HG02571 (cell line): Measurements from ENCODE around the gene FOXK1.
"Not testable (repeated sequence)": the region's sequence is repeated elsewhere in the genome, so short reads cannot be mapped to it uniquely, and the experiment has no call there.

Experiments used
- ATAC-seq: cut with Tn5 transposase; IDR thresholded peaks from one replicate; pipeline ENCODE4 v1.9.1; 2021; ENCODE audit warnings: mild to moderate bottlenecking, moderate library complexity; ENCODE audit not compliant: unreplicated experiment

FOXK1 gene

GRCh38 chr7:4783292-4783652 lies 101.2 kb downstream of the FOXK1 start:
- no peak for ATAC-seq

GRCh38 chr7:4783762-4784351 lies 101.8 kb downstream of the FOXK1 start:
- no peak for ATAC-seq

GRCh38 chr7:4784799-4785198 lies 102.7 kb downstream of the FOXK1 start:
- no peak for ATAC-seq

GRCh38 chr7:4785371-4785770 lies 103.3 kb downstream of the FOXK1 start:
- ATAC-seq: no peak

GRCh38 chr7:4786015-4786414 lies 103.9 kb downstream of the FOXK1 start:
- ATAC-seq: no peak

- ATAC-seq: no peak
Measured at GRCh38 chr7:4787541-4787940, 105.4 kb downstream of the FOXK1 start.

- no peak for ATAC-seq
Measured at GRCh38 chr7:4787947-4788626, 106.0 kb downstream of the FOXK1 start.

- no peak for ATAC-seq
Measured at GRCh38 chr7:4788627-4789189, 106.6 kb downstream of the FOXK1 start.

- ATAC-seq: no peak
Measured at GRCh38 chr7:4789194-4790077, 107.3 kb downstream of the FOXK1 start.

- no peak for ATAC-seq
Measured at GRCh38 chr7:4790078-4790465, 108.0 kb downstream of the FOXK1 start.

- no peak for ATAC-seq
Measured at GRCh38 chr7:4790516-4790991, 108.5 kb downstream of the FOXK1 start.

- ATAC-seq: no peak
Measured at GRCh38 chr7:4791101-4791737, 109.1 kb downstream of the FOXK1 start.

- no peak for ATAC-seq
Measured at GRCh38 chr7:4791738-4792536, 109.8 kb downstream of the FOXK1 start.

- ATAC-seq: no peak
Measured at GRCh38 chr7:4792537-4793126, 110.5 kb downstream of the FOXK1 start.

- ATAC-seq: not testable (repeated sequence)
Measured at GRCh38 chr7:4793385-4793993, 111.4 kb downstream of the FOXK1 start.

- ATAC-seq: not testable (repeated sequence)
Measured at GRCh38 chr7:4794171-4794570, 112.1 kb downstream of the FOXK1 start.

- no peak for ATAC-seq
Measured at GRCh38 chr7:4794591-4795350, 112.7 kb downstream of the FOXK1 start.

GRCh38 chr7:4796453-4796852 lies 114.4 kb downstream of the FOXK1 start:
- no peak for ATAC-seq
